IMR-90 (cell line): ENCODE results near the gene RBFOX2.

Experiments used
- BHLHE40 ChIP-seq: fragments of 150-350 bp; IDR thresholded peaks from 2 replicates; pipeline ENCODE4 v1.6.1; 2016; ENCODE audit warnings: mild to moderate bottlenecking, low read depth, low read length
- CEBPB ChIP-seq: IDR thresholded peaks from 2 replicates; pipeline ENCODE4 v1.6.1; 2012; ENCODE audit warnings: low read depth, low read length, improper control_type of control experiment
- CTCF ChIP-seq: conservative IDR thresholded peaks from 2 replicates; pipeline ENCODE4 v1.5.1; 2012; ENCODE audit warnings: mild to moderate bottlenecking, low read depth, low read length, improper control_type of control experiment
- FOS ChIP-seq: fragments of 150-350 bp; IDR thresholded peaks from 2 replicates; pipeline ENCODE4 v1.6.1; 2016; ENCODE audit warnings: low read depth, low read length
- MAFK ChIP-seq: IDR thresholded peaks from 2 replicates; pipeline ENCODE4 v1.6.1; 2012; ENCODE audit warnings: low read depth, low read length, improper control_type of control experiment
- MXI1 ChIP-seq: IDR thresholded peaks from 2 replicates; pipeline ENCODE4 v1.6.1; 2012; ENCODE audit warnings: low read depth, mild to moderate bottlenecking, low read length, moderate library complexity, borderline replicate concordance
- POLR2A ChIP-seq: IDR thresholded peaks from 2 replicates; pipeline ENCODE4 v1.6.1; 2012; ENCODE audit warnings: mild to moderate bottlenecking, low read depth, low read length
- RAD21 ChIP-seq: IDR thresholded peaks from 2 replicates; pipeline ENCODE4 v1.6.1; 2012; ENCODE audit warnings: low read length, improper control_type of control experiment
- RCOR1 ChIP-seq: IDR thresholded peaks from 2 replicates; pipeline ENCODE4 v1.6.1; 2012; ENCODE audit warnings: mild to moderate bottlenecking, low read length, improper control_type of control experiment; ENCODE audit not compliant: insufficient replicate concordance
- RFX5 ChIP-seq: IDR thresholded peaks from 2 replicates; pipeline ENCODE4 v1.8.0; 2012; ENCODE audit warnings: low read depth, mild to moderate bottlenecking, low read length, moderate library complexity
- SMC3 ChIP-seq: fragments of 150-350 bp; IDR thresholded peaks from 2 replicates; pipeline ENCODE4 v1.6.1; 2016; ENCODE audit warnings: low read depth, mild to moderate bottlenecking, antibody characterized with exemption, low read length, moderate library complexity

- TF ChIP-seq BHLHE40 (no peak), CTCF (peak; percentile 20; the same call in 1 of the 2 replicates), RFX5 (no peak), POLR2A (no peak), CEBPB (no peak), SMC3 (0 out of 2 replicates have a peak, but pooled peaks have one; percentile 13), MAFK (no peak), RAD21 (no peak), RCOR1 (no peak), FOS (no peak), MXI1 (no peak)
Observed at GRCh38 chr22:35739076-35739930, 289.3 kb downstream of the RBFOX2 start.
